Measurements from ENCODE around the gene CCZ1.
"Not testable (repeated sequence)": the region's sequence is repeated elsewhere in the genome, so short reads cannot be mapped to it uniquely, and the experiment has no call there.

- not testable (repeated sequence) for TF ChIP-seq EZH2 (IDR thresholded peaks at IDR 0.05); POLR2AphosphoS5 (IDR thresholded peaks at IDR 0.05; ENCODE audit: borderline replicate concordance, low read depth, low read length); FOXP2 (optimal IDR thresholded peaks at IDR 0.05; ENCODE audit: control extremely low read depth, extremely low read length, insufficient read depth)
Measured at GRCh38 chr7:5862753-5863366, 35.7 kb upstream of the CCZ1 start.
